Tibial artery (tissue), 4 donors: Measurements from ENCODE around the gene OLFML1.

ENCODE experiments used
- DNase-seq, 2 donors: peaks; one replicate each; pipeline ENCODE4 v3.0.0-alpha.2; 2019
- H3K27ac ChIP-seq, 2 donors: fragments of 200-600 bp; sonication (generic) in 1 of 2; 1 replicate in 1 of 2; 2 replicates in 1 of 2; pipeline ENCODE4 v1.5.1; 2018 to 2019; ENCODE audit warnings: mild to moderate bottlenecking in 1 of 2
- H3K27me3 ChIP-seq, 2 donors: fragments of 200-600 bp; sonication (generic) in 1 of 2; one replicate each; pipeline versions ENCODE4 v1.5.1 to v1.6.0; 2016 to 2019
- H3K36me3 ChIP-seq, 3 donors: fragments of 200-600 bp; sonication (generic) in 2 of 3; one replicate each; pipeline ENCODE4 v1.5.1; 2016 to 2019; ENCODE audit warnings: mild to moderate bottlenecking in 2 of 3
- H3K4me1 ChIP-seq, 4 donors: fragments of 200-600 bp; sonication (generic) in 2 of 4; 1 replicate in 3 of 4; 2 replicates in 1 of 4; pipeline ENCODE4 v1.5.1; 2016 to 2019
- H3K4me3 ChIP-seq, 2 donors: fragments of 200-600 bp; sonication (generic) in 1 of 2; 1 replicate in 1 of 2; 2 replicates in 1 of 2; pipeline ENCODE4 v1.5.1; 2018 to 2019; ENCODE audit warnings: mild to moderate bottlenecking in 2 of 2
- H3K9me3 ChIP-seq, 3 donors: fragments of 200-600 bp; sonication (generic) in 1 of 3; one replicate each; pipeline ENCODE4 v1.5.1; 2016 to 2019
- intact Hi-C: fragments of 100-400 bp; cut with DNase I; formaldehyde crosslinking; loops from one replicate; pipeline ENCODE4 v1.15.0; 2023; ENCODE audit warnings: low total_unique reads
- TF ChIP-seq, protein P1 (sequence below), 2 experiments: fragments of 200-600 bp in 1 of 2; fragments of 450-650 bp in 1 of 2; IDR thresholded peaks; one replicate each; pipeline ENCODE4 v1.5.1; 2017 to 2019; ENCODE audit warnings: antibody characterized with exemption in 2 of 2, mild to moderate bottlenecking in 1 of 2, moderate library complexity in 1 of 2

OLFML1 gene

DNA sequence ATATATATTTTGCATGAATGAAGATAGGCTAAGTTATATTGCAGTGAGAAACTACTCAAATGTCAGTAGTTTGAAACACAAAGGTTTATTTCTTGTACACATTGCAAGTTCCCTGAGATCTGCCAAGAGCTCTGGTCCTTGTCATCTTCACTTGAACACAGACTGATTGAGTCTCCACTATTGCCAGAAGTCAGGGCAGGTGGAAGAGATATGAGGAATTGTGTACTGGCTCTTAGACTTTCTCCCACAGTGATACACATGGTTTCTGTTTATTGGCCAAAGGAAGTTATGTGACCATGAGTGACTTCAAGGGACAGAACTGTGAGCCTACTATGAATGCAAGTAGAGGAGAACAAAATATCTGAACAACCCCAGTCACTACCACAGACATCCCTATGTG lies 72.7 kb downstream of the OLFML1 start:
- H3K4me3 ChIP-seq: no peak overlapping the region
- H3K4me1 ChIP-seq: no peaks in the 10 kb centered on the region
- intact Hi-C loops: no loop called here
- TF ChIP-seq, protein P1, sequence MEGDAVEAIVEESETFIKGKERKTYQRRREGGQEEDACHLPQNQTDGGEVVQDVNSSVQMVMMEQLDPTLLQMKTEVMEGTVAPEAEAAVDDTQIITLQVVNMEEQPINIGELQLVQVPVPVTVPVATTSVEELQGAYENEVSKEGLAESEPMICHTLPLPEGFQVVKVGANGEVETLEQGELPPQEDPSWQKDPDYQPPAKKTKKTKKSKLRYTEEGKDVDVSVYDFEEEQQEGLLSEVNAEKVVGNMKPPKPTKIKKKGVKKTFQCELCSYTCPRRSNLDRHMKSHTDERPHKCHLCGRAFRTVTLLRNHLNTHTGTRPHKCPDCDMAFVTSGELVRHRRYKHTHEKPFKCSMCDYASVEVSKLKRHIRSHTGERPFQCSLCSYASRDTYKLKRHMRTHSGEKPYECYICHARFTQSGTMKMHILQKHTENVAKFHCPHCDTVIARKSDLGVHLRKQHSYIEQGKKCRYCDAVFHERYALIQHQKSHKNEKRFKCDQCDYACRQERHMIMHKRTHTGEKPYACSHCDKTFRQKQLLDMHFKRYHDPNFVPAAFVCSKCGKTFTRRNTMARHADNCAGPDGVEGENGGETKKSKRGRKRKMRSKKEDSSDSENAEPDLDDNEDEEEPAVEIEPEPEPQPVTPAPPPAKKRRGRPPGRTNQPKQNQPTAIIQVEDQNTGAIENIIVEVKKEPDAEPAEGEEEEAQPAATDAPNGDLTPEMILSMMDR (IDR thresholded peaks at IDR 0.05): no peak
- H3K27ac ChIP-seq: no peak overlapping the region
- H3K9me3 ChIP-seq: no peaks in the 10 kb centered on the region
- no peaks in the 10 kb centered on the region for H3K27me3 ChIP-seq
- H3K36me3 ChIP-seq: no peaks in the 10 kb centered on the region
- no peak for DNase-seq

GRCh38 chr11:7559398-7560283 lies 74.3 kb downstream of the OLFML1 start:
- intact Hi-C loops: no loop called here
- Histone ChIP-seq H3K36me3 (no peaks in the 10 kb centered on the region), H3K9me3 (no peaks in the 10 kb centered on the region), H3K27me3 (no peaks in the 10 kb centered on the region), H3K4me3 (no peak overlapping the region), H3K27ac (no peak overlapping the region), H3K4me1 (no peaks in the 10 kb centered on the region)
- DNase-seq: no peak
- TF ChIP-seq, protein P1 (IDR thresholded peaks at IDR 0.05): no peak
